Bronchial epithelial cell (primary cell): Measurements from ENCODE around the gene RANBP9. TPM values are rescaled to one million over a fixed set of nuclear protein-coding genes. Genes with fewer than 3 reads are reported as not detected.
A peak's percentile ranks its signal among the peaks of the same experiment; 100 is the strongest.

Experiments
- DNase-seq: peaks from one replicate; pipeline ENCODE4 v3.0.0-alpha.2; 2010; ENCODE audit warnings: low read depth
- FAIRE-seq: peaks from 2 replicates; lab custom pipeline; 2011; peaks lifted over from hg19 to GRCh38; lab: Jason Lieb, UNC
- H3K27me3 ChIP-seq: 2 replicates; pipeline ENCODE4 v1.5.1; 2011; ENCODE audit warnings: low read length; ENCODE audit not compliant: control insufficient read depth, insufficient read depth
- H3K36me3 ChIP-seq: 2 replicates; pipeline ENCODE4 v1.5.1; 2011; ENCODE audit warnings: low read length; ENCODE audit not compliant: control insufficient read depth, insufficient read depth
- H3K4me3 ChIP-seq: 2 replicates; pipeline ENCODE4 v1.5.1; 2011; ENCODE audit warnings: mild to moderate bottlenecking, low read depth, low read length, control low read depth
- CTCF ChIP-seq: IDR thresholded peaks from 2 replicates; pipeline ENCODE4 v1.5.1; 2011; ENCODE audit warnings: mild to moderate bottlenecking, moderate library complexity, low read length, control low read depth, inconsistent platforms; ENCODE audit not compliant: insufficient read depth, severe bottlenecking
- total RNA-seq: library from RNA; depleted of rRNA; stranded (reverse); fragments of >200 nt; gene quantifications from 2 replicates; pipeline ENCODE4 v1.2.1, GENCODE V29; 2014

Gene RANBP9
- total RNA-seq, 1 donor from 2014 or later: 27.4 TPM

- DNase-seq: no peak
- no peaks in the 10 kb centered on the region for H3K36me3 ChIP-seq
- H3K4me3 ChIP-seq: no peak overlapping the region
- no peaks in the 10 kb centered on the region for H3K27me3 ChIP-seq
- FAIRE-seq: no peak
- TF ChIP-seq CTCF: no peak
Measured at GRCh38 chr6:13698715-13699114, 12.9 kb downstream of the RANBP9 start.

- Histone ChIP-seq H3K36me3 (no peaks in the 10 kb centered on the region), H3K4me3 (no peak overlapping the region), H3K27me3 (no peaks in the 10 kb centered on the region)
- no peak for TF ChIP-seq CTCF
- DNase-seq (peak; percentile 5), FAIRE-seq (no peak)
Measured at GRCh38 chr6:13697857-13698256, 13.8 kb downstream of the RANBP9 start.

GRCh38 chr6:13696226-13696625, 15.4 kb downstream of the RANBP9 start:
- no peaks in the 10 kb centered on the region for H3K36me3 ChIP-seq
- no peaks in the 10 kb centered on the region for H3K27me3 ChIP-seq
- peak; percentile 29 for DNase-seq
- FAIRE-seq: no peak
- no peak for TF ChIP-seq CTCF
- H3K4me3 ChIP-seq: no peak overlapping the region

GRCh38 chr6:13695252-13695651, 16.4 kb downstream of the RANBP9 start:
- DNase-seq: no peak
- H3K4me3 ChIP-seq: no peak overlapping the region
- no peak for TF ChIP-seq CTCF
- FAIRE-seq: no peak
- no peaks in the 10 kb centered on the region for H3K36me3 ChIP-seq
- H3K27me3 ChIP-seq: no peaks in the 10 kb centered on the region

GRCh38 chr6:13694562-13694961, 17.1 kb downstream of the RANBP9 start:
- TF ChIP-seq CTCF: no peak
- DNase-seq (peak; percentile 4), FAIRE-seq (no peak)
- Histone ChIP-seq H3K36me3 (no peaks in the 10 kb centered on the region), H3K27me3 (no peaks in the 10 kb centered on the region), H3K4me3 (no peak overlapping the region)

- Histone ChIP-seq H3K4me3 (no peak overlapping the region), H3K36me3 (no peaks in the 10 kb centered on the region), H3K27me3 (no peaks in the 10 kb centered on the region)
- FAIRE-seq: no peak
- no peak for DNase-seq
- no peak for TF ChIP-seq CTCF
Measured at GRCh38 chr6:13689511-13690256, 22.0 kb downstream of the RANBP9 start.
